Measurements from ENCODE around the gene NTM.

The NTM gene

DNA sequence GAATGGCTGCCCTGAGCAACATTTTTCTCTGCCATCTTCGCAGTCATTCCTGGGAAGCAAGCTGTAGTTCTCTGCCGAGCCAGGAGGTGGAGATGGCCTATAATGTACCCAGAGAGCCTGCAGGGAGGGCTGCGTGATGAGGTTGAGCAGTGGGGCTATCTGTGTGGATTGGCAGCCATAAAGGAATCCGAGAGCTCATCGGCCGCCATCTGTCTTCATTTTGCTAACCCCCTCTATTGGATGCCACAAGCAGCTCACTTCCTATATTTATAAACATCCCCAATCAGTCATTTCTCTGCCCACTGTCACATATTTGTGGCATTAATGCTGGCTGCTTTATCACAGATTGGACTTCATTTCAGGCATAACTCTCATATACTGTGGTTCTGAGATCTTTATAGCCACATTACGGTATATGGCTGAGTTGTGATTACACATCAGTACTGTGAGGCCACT lies 209.5 kb downstream of the NTM start:
- Histone ChIP-seq H3K9me3 (ENCODE audit: severe bottlenecking) (no peaks in the 10 kb centered on the region), H3K27ac (no peak overlapping the region), H3K36me3 (no peaks in the 10 kb centered on the region), H3K4me3 (ENCODE audit: low read depth, low read length) (no peak overlapping the region), H3K27me3 (ENCODE audit: insufficient read depth, low read depth, severe bottlenecking) (no peaks in the 10 kb centered on the region)
- peak; percentile 86 for DNase-seq
- TF ChIP-seq, protein P1, sequence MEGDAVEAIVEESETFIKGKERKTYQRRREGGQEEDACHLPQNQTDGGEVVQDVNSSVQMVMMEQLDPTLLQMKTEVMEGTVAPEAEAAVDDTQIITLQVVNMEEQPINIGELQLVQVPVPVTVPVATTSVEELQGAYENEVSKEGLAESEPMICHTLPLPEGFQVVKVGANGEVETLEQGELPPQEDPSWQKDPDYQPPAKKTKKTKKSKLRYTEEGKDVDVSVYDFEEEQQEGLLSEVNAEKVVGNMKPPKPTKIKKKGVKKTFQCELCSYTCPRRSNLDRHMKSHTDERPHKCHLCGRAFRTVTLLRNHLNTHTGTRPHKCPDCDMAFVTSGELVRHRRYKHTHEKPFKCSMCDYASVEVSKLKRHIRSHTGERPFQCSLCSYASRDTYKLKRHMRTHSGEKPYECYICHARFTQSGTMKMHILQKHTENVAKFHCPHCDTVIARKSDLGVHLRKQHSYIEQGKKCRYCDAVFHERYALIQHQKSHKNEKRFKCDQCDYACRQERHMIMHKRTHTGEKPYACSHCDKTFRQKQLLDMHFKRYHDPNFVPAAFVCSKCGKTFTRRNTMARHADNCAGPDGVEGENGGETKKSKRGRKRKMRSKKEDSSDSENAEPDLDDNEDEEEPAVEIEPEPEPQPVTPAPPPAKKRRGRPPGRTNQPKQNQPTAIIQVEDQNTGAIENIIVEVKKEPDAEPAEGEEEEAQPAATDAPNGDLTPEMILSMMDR (IDR thresholded peaks at IDR 0.05; ENCODE audit: low read depth, low read length) = peak; percentile 75

DNA sequence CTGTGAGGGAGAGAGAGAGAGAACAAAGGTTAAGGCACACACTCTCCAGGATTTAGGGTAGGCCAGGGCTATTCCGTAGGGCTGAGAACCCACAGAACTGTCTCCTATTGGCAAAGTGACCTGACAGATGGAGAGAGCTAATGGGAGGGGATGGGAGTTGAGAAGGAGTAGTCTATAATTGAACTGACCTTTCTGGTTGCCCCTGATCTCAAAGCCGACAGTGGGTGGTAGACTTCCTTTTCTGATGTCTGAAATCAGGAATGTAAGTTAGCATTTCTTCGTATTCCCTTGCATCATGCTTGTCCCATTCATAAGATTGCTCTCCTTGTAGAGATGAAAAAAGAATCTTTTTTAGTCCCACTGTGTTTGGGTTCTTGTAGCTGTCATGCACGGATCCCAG lies 210.1 kb downstream of the NTM start:
- no peaks in the 10 kb centered on the region for H3K27me3 ChIP-seq (ENCODE audit: insufficient read depth, low read depth, severe bottlenecking)
- no peak for DNase-seq
- H3K36me3 ChIP-seq = no peaks in the 10 kb centered on the region

DNA sequence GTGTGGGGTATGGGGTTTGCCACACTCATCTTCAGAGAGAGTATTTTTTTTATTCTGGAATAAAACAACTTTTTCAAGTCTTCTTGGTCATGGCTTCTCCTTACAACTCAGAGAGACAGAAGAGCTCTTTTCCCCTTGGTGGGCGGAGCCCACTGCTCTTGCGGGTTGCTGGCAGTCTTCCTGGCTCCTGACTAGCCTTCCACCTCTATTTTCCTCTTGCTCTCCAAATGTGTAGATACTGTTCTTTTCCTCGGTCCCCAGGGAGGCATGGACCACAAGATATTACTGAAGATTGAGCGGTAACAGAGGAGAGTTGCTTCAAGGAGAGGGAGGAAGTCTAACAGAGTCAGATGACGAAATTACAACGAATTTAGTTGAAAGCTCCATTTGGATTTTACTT lies 210.6 kb downstream of the NTM start:
- Histone ChIP-seq H3K36me3 (no peaks in the 10 kb centered on the region), H3K27me3 (ENCODE audit: insufficient read depth, low read depth, severe bottlenecking) (no peaks in the 10 kb centered on the region), H3K4me3 (ENCODE audit: low read depth, low read length) (no peak overlapping the region), H3K27ac (no peak overlapping the region), H3K9me3 (ENCODE audit: severe bottlenecking) (no peaks in the 10 kb centered on the region)
- no peak for DNase-seq
- TF ChIP-seq, protein P1 (IDR thresholded peaks at IDR 0.05; ENCODE audit: low read depth, low read length) = no peak

More for the DNA sequence above, 210.1 kb downstream of the NTM start:
- Histone ChIP-seq H3K4me3 (ENCODE audit: low read depth, low read length) (no peak overlapping the region), H3K9me3 (ENCODE audit: severe bottlenecking) (no peaks in the 10 kb centered on the region), H3K27ac (no peak overlapping the region)
- TF ChIP-seq, protein P1 (IDR thresholded peaks at IDR 0.05; ENCODE audit: low read depth, low read length) = no peak

DNA sequence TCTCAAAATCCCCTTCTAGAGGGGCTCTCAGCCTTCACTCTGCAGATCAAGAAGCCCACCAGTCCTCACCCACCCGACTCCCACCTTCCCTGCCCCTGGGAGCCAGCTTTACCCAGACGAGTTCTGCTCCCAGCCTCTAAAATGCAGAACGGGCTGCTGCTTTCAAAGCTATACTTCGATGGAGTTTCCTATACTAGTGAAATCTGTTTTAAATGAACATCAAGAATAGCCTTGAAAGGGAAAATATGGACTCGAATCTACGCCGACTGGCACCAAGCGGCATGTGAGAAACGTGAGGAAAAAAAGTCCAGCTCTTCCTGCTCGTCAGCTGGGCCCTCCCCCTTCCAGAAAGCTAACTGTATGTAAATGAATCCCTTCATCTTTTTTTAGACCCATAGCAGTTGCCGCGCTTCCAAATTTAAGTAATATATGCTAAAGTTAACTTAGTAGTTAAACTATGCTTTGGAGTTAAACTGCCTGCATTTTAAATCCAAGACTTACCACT lies 211.7 kb downstream of the NTM start:
- Histone ChIP-seq H3K27me3 (ENCODE audit: insufficient read depth, low read depth, severe bottlenecking) (no peaks in the 10 kb centered on the region), H3K9me3 (ENCODE audit: severe bottlenecking) (no peaks in the 10 kb centered on the region), H3K27ac (no peak overlapping the region), H3K4me3 (ENCODE audit: low read depth, low read length) (no peak overlapping the region), H3K36me3 (no peaks in the 10 kb centered on the region)
- DNase-seq = no peak
- TF ChIP-seq, protein P1 (IDR thresholded peaks at IDR 0.05; ENCODE audit: low read depth, low read length) = no peak

DNA sequence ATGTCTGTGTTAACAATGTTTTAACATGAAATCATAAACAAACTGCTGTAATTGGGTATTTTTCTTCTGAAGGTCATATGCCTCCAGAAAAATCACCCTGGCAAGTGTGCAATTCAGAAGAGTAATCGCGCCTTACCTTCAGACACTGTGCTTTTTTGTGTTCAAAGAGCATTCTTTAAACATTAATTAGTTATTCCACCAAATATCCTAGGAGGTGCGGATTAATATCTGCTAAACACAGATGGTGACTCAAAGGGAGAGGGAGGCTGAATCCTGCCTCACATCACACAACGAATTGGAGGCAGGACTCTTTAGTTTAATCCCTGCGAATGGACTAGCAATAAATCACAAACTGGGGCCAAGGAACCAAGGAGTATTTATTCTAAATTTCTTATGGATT lies 213.0 kb downstream of the NTM start:
- Histone ChIP-seq H3K9me3 (ENCODE audit: severe bottlenecking) (no peaks in the 10 kb centered on the region), H3K27me3 (ENCODE audit: insufficient read depth, low read depth, severe bottlenecking) (no peaks in the 10 kb centered on the region), H3K4me3 (ENCODE audit: low read depth, low read length) (no peak overlapping the region), H3K27ac (no peak overlapping the region), H3K36me3 (no peaks in the 10 kb centered on the region)
- TF ChIP-seq, protein P1 (IDR thresholded peaks at IDR 0.05; ENCODE audit: low read depth, low read length) = no peak
- no peak for DNase-seq

DNA sequence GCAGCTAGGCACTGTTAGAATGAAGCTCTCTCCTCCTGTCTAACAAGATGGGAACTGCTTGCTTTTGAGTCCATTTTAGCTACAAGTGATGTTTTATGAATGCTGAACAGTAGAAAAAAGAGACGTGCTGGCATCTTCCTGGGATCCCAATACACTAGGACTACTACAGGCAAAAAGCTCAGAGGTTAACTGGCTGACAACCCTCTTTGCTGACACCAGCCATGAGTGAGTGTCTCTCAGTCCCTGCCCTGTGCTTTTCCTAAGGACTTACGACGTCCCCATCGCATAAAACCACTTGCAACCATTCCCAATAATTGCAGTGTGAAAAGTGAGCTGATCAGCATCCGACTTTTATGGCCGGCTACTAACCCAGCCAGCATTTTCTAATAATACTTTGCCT lies 213.5 kb downstream of the NTM start:
- no peaks in the 10 kb centered on the region for H3K9me3 ChIP-seq (ENCODE audit: severe bottlenecking)
- no peaks in the 10 kb centered on the region for H3K36me3 ChIP-seq
- H3K27me3 ChIP-seq (ENCODE audit: insufficient read depth, low read depth, severe bottlenecking) = no peaks in the 10 kb centered on the region
- TF ChIP-seq, protein P1 (IDR thresholded peaks at IDR 0.05; ENCODE audit: low read depth, low read length) = no peak
- H3K27ac ChIP-seq = no peak overlapping the region
- H3K4me3 ChIP-seq (ENCODE audit: low read depth, low read length) = no peak overlapping the region
- DNase-seq = no peak

Measured in WERI-Rb-1 (cell line).